IPS-20b (cell line): ENCODE measurements around the gene BCL11A.

ENCODE experiments used
- H3K27ac ChIP-seq: one replicate; pipeline ENCODE4 v1.5.1; 2013; ENCODE audit warnings: low read length
- H3K27me3 ChIP-seq: 2 replicates; pipeline ENCODE4 v1.6.1; 2013; ENCODE audit warnings: mild to moderate bottlenecking, low read length, inconsistent platforms; ENCODE audit not compliant: insufficient read depth
- H3K36me3 ChIP-seq: 2 replicates; pipeline ENCODE4 v1.6.1; 2013; ENCODE audit warnings: low read depth, mild to moderate bottlenecking, inconsistent platforms, low read length, moderate library complexity; ENCODE audit not compliant: insufficient read depth
- H3K4me1 ChIP-seq: 2 replicates; pipeline ENCODE4 v1.6.1; 2013; ENCODE audit warnings: mild to moderate bottlenecking, control low read depth, inconsistent platforms, low read length, moderate library complexity; ENCODE audit not compliant: insufficient read depth
- H3K4me3 ChIP-seq: 2 replicates; pipeline ENCODE4 v1.5.1; 2013; ENCODE audit warnings: mild to moderate bottlenecking, low read length, inconsistent platforms
- H3K9ac ChIP-seq: 2 replicates; pipeline ENCODE4 v1.6.1; 2013; ENCODE audit warnings: low read depth, mild to moderate bottlenecking, inconsistent platforms, low read length, moderate library complexity
- H3K9me3 ChIP-seq: 2 replicates; pipeline ENCODE4 v1.6.1; 2013; ENCODE audit warnings: mild to moderate bottlenecking, low read depth, low read length, inconsistent platforms; ENCODE audit not compliant: insufficient read depth

Gene BCL11A

GRCh38 chr2:60468382-60469085, 84.9 kb downstream of the BCL11A start:
- Histone ChIP-seq H3K4me3 (no peak overlapping the region), H3K9ac (no peak overlapping the region), H3K36me3 (peaks cover 19% of the 10 kb centered on the region), H3K27ac (no peak overlapping the region), H3K9me3 (no peaks in the 10 kb centered on the region), H3K27me3 (no peaks in the 10 kb centered on the region), H3K4me1 (peaks cover 41% of the 10 kb centered on the region)

GRCh38 chr2:60466161-60466702, 87.2 kb downstream of the BCL11A start:
- no peak overlapping the region for H3K9ac ChIP-seq

GRCh38 chr2:60465736-60466135, 87.7 kb downstream of the BCL11A start:
- Histone ChIP-seq H3K4me1 (peaks cover 16% of the 10 kb centered on the region), H3K27ac (no peak overlapping the region), H3K9me3 (no peaks in the 10 kb centered on the region), H3K36me3 (peaks cover 39% of the 10 kb centered on the region), H3K9ac (no peak overlapping the region), H3K4me3 (no peak overlapping the region), H3K27me3 (no peaks in the 10 kb centered on the region)

More at GRCh38 chr2:60466161-60466702, 87.2 kb downstream of the BCL11A start:
- no peak overlapping the region for H3K4me3 ChIP-seq
- no peaks in the 10 kb centered on the region for H3K27me3 ChIP-seq
- peaks cover 20% of the 10 kb centered on the region for H3K4me1 ChIP-seq
- H3K9me3 ChIP-seq = no peaks in the 10 kb centered on the region
- no peak overlapping the region for H3K27ac ChIP-seq
- peaks cover 34% of the 10 kb centered on the region for H3K36me3 ChIP-seq

- H3K36me3 ChIP-seq = peaks cover 55% of the 10 kb centered on the region
- H3K27me3 ChIP-seq = no peaks in the 10 kb centered on the region
- H3K4me1 ChIP-seq = peaks cover 6% of the 10 kb centered on the region; the same call in 1 of the 2 replicates
- no peaks in the 10 kb centered on the region for H3K9me3 ChIP-seq
- H3K27ac ChIP-seq = no peak overlapping the region
- H3K4me3 ChIP-seq = no peak overlapping the region
- H3K9ac ChIP-seq = no peak overlapping the region
Observed at GRCh38 chr2:60463249-60463648, 90.2 kb downstream of the BCL11A start.

- H3K4me1 ChIP-seq = peaks cover 3% of the 10 kb centered on the region; the same call in 1 of the 2 replicates
Observed at GRCh38 chr2:60461421-60462108, 91.9 kb downstream of the BCL11A start.

GRCh38 chr2:60460577-60461420, 92.7 kb downstream of the BCL11A start:
- Histone ChIP-seq H3K36me3 (peaks cover 43% of the 10 kb centered on the region), H3K9ac (no peak overlapping the region), H3K27ac (no peak overlapping the region), H3K4me3 (no peak overlapping the region), H3K27me3 (no peaks in the 10 kb centered on the region), H3K4me1 (no peaks in the 10 kb centered on the region; the same call in 1 of the 2 replicates), H3K9me3 (no peaks in the 10 kb centered on the region)

More at GRCh38 chr2:60461421-60462108, 91.9 kb downstream of the BCL11A start:
- no peak overlapping the region for H3K27ac ChIP-seq
- peaks cover 43% of the 10 kb centered on the region for H3K36me3 ChIP-seq
- no peaks in the 10 kb centered on the region for H3K9me3 ChIP-seq
- no peak overlapping the region for H3K4me3 ChIP-seq
- no peaks in the 10 kb centered on the region for H3K27me3 ChIP-seq
- H3K9ac ChIP-seq = no peak overlapping the region

GRCh38 chr2:60459851-60460250, 93.6 kb downstream of the BCL11A start:
- H3K36me3 ChIP-seq = peaks cover 43% of the 10 kb centered on the region
- no peak overlapping the region for H3K4me3 ChIP-seq
- H3K27me3 ChIP-seq = no peaks in the 10 kb centered on the region
- no peak overlapping the region for H3K27ac ChIP-seq
- no peaks in the 10 kb centered on the region; the same call in 1 of the 2 replicates for H3K4me1 ChIP-seq
- no peaks in the 10 kb centered on the region for H3K9me3 ChIP-seq
- no peak overlapping the region for H3K9ac ChIP-seq

GRCh38 chr2:60456115-60456770, 97.2 kb downstream of the BCL11A start:
- Histone ChIP-seq H3K4me3 (no peak overlapping the region), H3K27me3 (no peaks in the 10 kb centered on the region), H3K9me3 (no peaks in the 10 kb centered on the region), H3K36me3 (peaks cover 25% of the 10 kb centered on the region), H3K4me1 (peaks cover 27% of the 10 kb centered on the region), H3K27ac (no peak overlapping the region), H3K9ac (no peak overlapping the region)

- H3K27me3 ChIP-seq = no peaks in the 10 kb centered on the region
- peak overlapping the region; percentile 40; the same call in 1 of the 2 replicates for H3K9ac ChIP-seq
- peak overlapping the region; percentile 63 for H3K27ac ChIP-seq
- H3K36me3 ChIP-seq = peaks cover 3% of the 10 kb centered on the region; the same call in 1 of the 2 replicates
- H3K4me3 ChIP-seq = peak overlapping the region; percentile 3; the same call in 1 of the 2 replicates
- peaks cover 31% of the 10 kb centered on the region for H3K4me1 ChIP-seq
- H3K9me3 ChIP-seq = no peaks in the 10 kb centered on the region
Observed at GRCh38 chr2:60453872-60454271, 99.6 kb downstream of the BCL11A start.

GRCh38 chr2:60453301-60453700, 100.2 kb downstream of the BCL11A start:
- Histone ChIP-seq H3K4me3 (peak overlapping the region; percentile 29; the same call in 1 of the 2 replicates), H3K36me3 (no peaks in the 10 kb centered on the region), H3K9me3 (no peaks in the 10 kb centered on the region), H3K4me1 (peaks cover 31% of the 10 kb centered on the region), H3K9ac (peak overlapping the region; percentile 40; the same call in 1 of the 2 replicates), H3K27ac (peak overlapping the region; percentile 63), H3K27me3 (no peaks in the 10 kb centered on the region)

- H3K27me3 ChIP-seq = no peaks in the 10 kb centered on the region
- H3K27ac ChIP-seq = no peak overlapping the region
Observed at GRCh38 chr2:60450488-60450887, 103.0 kb downstream of the BCL11A start.

More at GRCh38 chr2:60450488-60450887, 103.0 kb downstream of the BCL11A start:
- Histone ChIP-seq H3K36me3 (no peaks in the 10 kb centered on the region), H3K9me3 (no peaks in the 10 kb centered on the region), H3K4me3 (no peak overlapping the region), H3K9ac (no peak overlapping the region), H3K4me1 (peaks cover 37% of the 10 kb centered on the region)
